Activated CD8-positive, alpha-beta memory T cell treated with anti-CD3 and anti-CD28 coated beads, Interleukin-2, amount 50 U/mL, for 24 hours (primary cell): ENCODE results near the gene COQ10A.

Source experiments
- DNase-seq: peaks from one replicate; pipeline ENCODE4 v3.0.0-alpha.2; 2020; ENCODE audit errors: extremely low read depth

COQ10A gene

GRCh38 chr12:56315622-56316473 lies 49.1 kb downstream of the COQ10A start, which contains the start of gene CNPY2:
Gene CNPY2 (minus strand): TSS chr12:56315988. CDS start chr12:56315217, 771 bp downstream.
- peak; percentile 85 for DNase-seq

GRCh38 chr12:56317675-56318074 lies 50.9 kb downstream of the COQ10A start:
- DNase-seq: no peak
